PC-3 (cell line): Measurements from ENCODE around the gene PPFIA1. TPM values are rescaled to one million over a fixed set of nuclear protein-coding genes. Genes with fewer than 3 reads are reported as not detected.

Experiments used
- ATAC-seq: fragments of 200-7000 bp; cut with Tn5 transposase; 2 replicates; pipeline ENCODE4 v1.9.1; 2020; ENCODE audit warnings: mild to moderate bottlenecking, moderate library complexity
- BruUV-seq: library from RNA; stranded (reverse); fragments of 400-500 nt; replicated peaks from 2 replicates; lab custom pipeline; 2021; lab: Mats Ljungman, UMichigan
- CTCF ChIA-PET: fragments of 300-600 bp; sonication (Branson Sonifier 250); formaldehyde crosslinking; loops from one replicate; lab custom pipeline; 2022; ENCODE audit warnings: antibody characterized with exemption; lab: Charles Lee
- POLR2A ChIA-PET: fragments of 300-600 bp; sonication (Branson Sonifier 250); formaldehyde crosslinking; loops from one replicate; lab custom pipeline; 2022; ENCODE audit warnings: antibody characterized with exemption; ENCODE audit not compliant: unreplicated experiment; lab: Charles Lee
- DNase-seq: peaks from one replicate; pipeline ENCODE4 v3.0.0-alpha.2; 2015
- H2AFZ ChIP-seq: fragments of 300-600 bp; sonication (generic); 2 replicates; pipeline ENCODE4 v1.6.0; 2016; ENCODE audit warnings: antibody characterized with exemption, low read length
- H3F3A ChIP-seq: fragments of 300-600 bp; sonication (generic); one replicate; pipeline ENCODE4 v1.6.0; 2017; ENCODE audit warnings: antibody characterized with exemption, low read length, control low read depth, mild to moderate bottlenecking; ENCODE audit not compliant: unreplicated experiment
- H3K27ac ChIP-seq: fragments of 300-600 bp; sonication (generic); 2 replicates; pipeline ENCODE4 v1.5.1; 2016; ENCODE audit warnings: mild to moderate bottlenecking, low read length
- H3K27me3 ChIP-seq: fragments of 300-600 bp; sonication (generic); 2 replicates; pipeline ENCODE4 v1.6.1; 2016; ENCODE audit warnings: low read length, mixed read lengths
- H3K36me3 ChIP-seq: fragments of 300-600 bp; sonication (generic); 2 replicates; pipeline ENCODE4 v1.6.1; 2016; ENCODE audit warnings: low read depth, mixed run types, low read length, mixed read lengths
- H3K4me1 ChIP-seq: fragments of 300-600 bp; sonication (generic); 2 replicates; pipeline ENCODE4 v1.5.1; 2016; ENCODE audit warnings: low read length; ENCODE audit not compliant: insufficient read depth
- H3K4me2 ChIP-seq: fragments of 300-600 bp; sonication (generic); 2 replicates; pipeline ENCODE4 v1.6.0; 2016; ENCODE audit warnings: low read length
- H3K4me3 ChIP-seq: fragments of 300-600 bp; sonication (generic); 2 replicates; pipeline ENCODE4 v1.5.1; 2016; ENCODE audit warnings: mild to moderate bottlenecking, low read length, mixed read lengths
- H3K79me2 ChIP-seq: fragments of 300-600 bp; sonication (generic); 2 replicates; pipeline ENCODE4 v1.6.1; 2017; ENCODE audit warnings: low read length, mixed read lengths
- H3K9ac ChIP-seq: fragments of 300-600 bp; sonication (generic); 2 replicates; pipeline ENCODE4 v1.6.0; 2016; ENCODE audit warnings: mild to moderate bottlenecking, low read length
- H3K9me2 ChIP-seq: fragments of 300-600 bp; sonication (generic); replicated peaks from 2 replicates; pipeline ENCODE4 v1.6.1; 2016; ENCODE audit warnings: mixed run types, low read length, mixed read lengths
- H3K9me3 ChIP-seq: fragments of 300-600 bp; sonication (generic); 2 replicates; pipeline ENCODE4 v1.6.1; 2016; ENCODE audit warnings: low read length, mixed read lengths
- H4K20me1 ChIP-seq: fragments of 300-600 bp; sonication (generic); 2 replicates; pipeline ENCODE4 v1.6.1; 2016; ENCODE audit warnings: low read length, mixed read lengths
- EZH2 ChIP-seq: fragments of 300-600 bp; sonication (generic); IDR thresholded peaks from one replicate; pipeline ENCODE4 v1.6.1; 2017; ENCODE audit warnings: antibody characterized with exemption, mild to moderate bottlenecking, low read length; ENCODE audit not compliant: unreplicated experiment
- EZH2phosphoT487 ChIP-seq: fragments of 300-600 bp; sonication (generic); IDR thresholded peaks from 2 replicates; pipeline ENCODE4 v1.6.1; 2018; ENCODE audit warnings: mild to moderate bottlenecking, antibody characterized with exemption, low read length, borderline replicate concordance
- intact Hi-C: fragments of 100-400 bp; cut with micrococcal nuclease; formaldehyde crosslinking; loops from 2 replicates; pipeline ENCODE4 v1.9.0; 2023
- total RNA-seq: library from RNA; depleted of rRNA; stranded (reverse); fragments of >200 nt; gene quantifications from 2 replicates; pipeline ENCODE4 v1.2.3, GENCODE V29; 2014
- TF ChIP-seq, protein P1 (sequence below): fragments of 300-600 bp; sonication (generic); conservative IDR thresholded peaks from 2 replicates; pipeline ENCODE4 v1.5.1; 2017; ENCODE audit warnings: antibody characterized with exemption, low read depth, mild to moderate bottlenecking, low read length

The PPFIA1 gene
- total RNA-seq, 1 experiment from 2014 or later: 57.5 TPM

DNA sequence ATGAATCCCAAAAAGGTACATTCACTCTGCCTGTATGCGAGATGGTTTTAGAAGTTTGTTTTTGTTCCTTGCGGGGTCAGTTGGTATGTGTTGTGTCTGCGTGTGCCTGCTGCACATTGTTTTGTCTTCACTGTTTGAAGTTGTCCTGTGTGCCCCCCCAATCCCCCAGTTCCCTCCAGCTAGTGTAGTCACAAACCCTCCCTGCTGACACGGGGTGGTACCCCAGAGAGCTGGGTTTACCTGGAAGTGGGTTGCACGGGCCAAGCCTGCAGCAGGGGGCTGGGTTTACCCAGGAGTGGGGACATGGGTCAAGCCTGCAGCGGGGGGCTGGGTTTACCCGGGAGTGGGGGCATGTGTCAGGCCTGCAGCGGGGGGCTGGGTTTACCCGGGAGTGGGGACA is 150.0 kb downstream of the PPFIA1 start:
- Histone ChIP-seq H3K4me1 (peaks cover 4% of the 10 kb centered on the region; the same call in 1 of the 2 replicates), H3K27ac (no peak overlapping the region)

DNA sequence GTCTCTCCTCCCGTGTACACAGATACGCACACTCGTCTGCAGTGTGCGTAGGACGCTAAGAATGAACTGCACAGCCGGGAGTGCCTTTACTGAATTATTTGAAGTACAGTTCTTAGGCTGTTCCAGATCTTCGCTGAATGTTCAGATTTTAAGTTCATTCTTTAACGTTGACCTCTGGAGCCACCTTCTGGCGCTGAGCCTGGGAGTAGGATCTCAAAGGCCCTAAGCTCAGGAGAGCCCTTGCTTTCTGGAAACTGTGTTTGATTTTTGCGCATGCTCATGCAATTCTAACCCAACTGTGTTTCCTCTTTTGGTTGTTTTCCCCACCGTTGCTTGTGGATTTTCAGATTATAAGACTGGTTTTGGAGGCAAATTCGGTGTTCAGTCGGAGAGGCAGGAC is 150.6 kb downstream of the PPFIA1 start:
- Histone ChIP-seq H3K36me3 (peaks cover 79% of the 10 kb centered on the region), H4K20me1 (peaks cover 10% of the 10 kb centered on the region; the same call in 1 of the 2 replicates), H3K4me1 (peaks cover 4% of the 10 kb centered on the region; the same call in 1 of the 2 replicates), H3K9ac (no peak overlapping the region), H3F3A (no peaks in the 10 kb centered on the region), H3K9me2 (no peaks in the 10 kb centered on the region), H3K79me2 (no peaks in the 10 kb centered on the region), H3K4me3 (no peak overlapping the region), H3K9me3 (no peaks in the 10 kb centered on the region), H3K27me3 (no peaks in the 10 kb centered on the region), H3K27ac (no peak overlapping the region), H3K4me2 (no peak overlapping the region), H2AFZ (no peak overlapping the region)
- ChIA-PET CTCF (no interaction called here), POLR2A (no interaction called here)
- TF ChIP-seq EZH2phosphoT487 (no peak), EZH2 (no peak)
- TF ChIP-seq, protein P1, sequence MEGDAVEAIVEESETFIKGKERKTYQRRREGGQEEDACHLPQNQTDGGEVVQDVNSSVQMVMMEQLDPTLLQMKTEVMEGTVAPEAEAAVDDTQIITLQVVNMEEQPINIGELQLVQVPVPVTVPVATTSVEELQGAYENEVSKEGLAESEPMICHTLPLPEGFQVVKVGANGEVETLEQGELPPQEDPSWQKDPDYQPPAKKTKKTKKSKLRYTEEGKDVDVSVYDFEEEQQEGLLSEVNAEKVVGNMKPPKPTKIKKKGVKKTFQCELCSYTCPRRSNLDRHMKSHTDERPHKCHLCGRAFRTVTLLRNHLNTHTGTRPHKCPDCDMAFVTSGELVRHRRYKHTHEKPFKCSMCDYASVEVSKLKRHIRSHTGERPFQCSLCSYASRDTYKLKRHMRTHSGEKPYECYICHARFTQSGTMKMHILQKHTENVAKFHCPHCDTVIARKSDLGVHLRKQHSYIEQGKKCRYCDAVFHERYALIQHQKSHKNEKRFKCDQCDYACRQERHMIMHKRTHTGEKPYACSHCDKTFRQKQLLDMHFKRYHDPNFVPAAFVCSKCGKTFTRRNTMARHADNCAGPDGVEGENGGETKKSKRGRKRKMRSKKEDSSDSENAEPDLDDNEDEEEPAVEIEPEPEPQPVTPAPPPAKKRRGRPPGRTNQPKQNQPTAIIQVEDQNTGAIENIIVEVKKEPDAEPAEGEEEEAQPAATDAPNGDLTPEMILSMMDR: no peak
- intact Hi-C loops: no loop called here
- no TSS peak for BruUV-seq
- no peak for DNase-seq
- no peak for ATAC-seq

More for the DNA sequence above, 150.0 kb downstream of the PPFIA1 start:
- Histone ChIP-seq H3K36me3 (peaks cover 81% of the 10 kb centered on the region), H3K9me2 (no peaks in the 10 kb centered on the region), H3K4me3 (no peak overlapping the region), H3K4me2 (no peak overlapping the region), H3K27me3 (no peaks in the 10 kb centered on the region), H3K79me2 (no peaks in the 10 kb centered on the region), H4K20me1 (peaks cover 10% of the 10 kb centered on the region; the same call in 1 of the 2 replicates), H3K9me3 (no peaks in the 10 kb centered on the region), H3K9ac (no peak overlapping the region), H2AFZ (no peak overlapping the region), H3F3A (no peaks in the 10 kb centered on the region)
- CTCF ChIA-PET: no interaction called here
- no TSS peak for BruUV-seq
- DNase-seq (no peak), ATAC-seq (no peak)
- POLR2A ChIA-PET: no interaction called here
- no peak for TF ChIP-seq EZH2
- no peak for TF ChIP-seq EZH2phosphoT487
- TF ChIP-seq, protein P1: no peak
- intact Hi-C loops: no loop called here

DNA sequence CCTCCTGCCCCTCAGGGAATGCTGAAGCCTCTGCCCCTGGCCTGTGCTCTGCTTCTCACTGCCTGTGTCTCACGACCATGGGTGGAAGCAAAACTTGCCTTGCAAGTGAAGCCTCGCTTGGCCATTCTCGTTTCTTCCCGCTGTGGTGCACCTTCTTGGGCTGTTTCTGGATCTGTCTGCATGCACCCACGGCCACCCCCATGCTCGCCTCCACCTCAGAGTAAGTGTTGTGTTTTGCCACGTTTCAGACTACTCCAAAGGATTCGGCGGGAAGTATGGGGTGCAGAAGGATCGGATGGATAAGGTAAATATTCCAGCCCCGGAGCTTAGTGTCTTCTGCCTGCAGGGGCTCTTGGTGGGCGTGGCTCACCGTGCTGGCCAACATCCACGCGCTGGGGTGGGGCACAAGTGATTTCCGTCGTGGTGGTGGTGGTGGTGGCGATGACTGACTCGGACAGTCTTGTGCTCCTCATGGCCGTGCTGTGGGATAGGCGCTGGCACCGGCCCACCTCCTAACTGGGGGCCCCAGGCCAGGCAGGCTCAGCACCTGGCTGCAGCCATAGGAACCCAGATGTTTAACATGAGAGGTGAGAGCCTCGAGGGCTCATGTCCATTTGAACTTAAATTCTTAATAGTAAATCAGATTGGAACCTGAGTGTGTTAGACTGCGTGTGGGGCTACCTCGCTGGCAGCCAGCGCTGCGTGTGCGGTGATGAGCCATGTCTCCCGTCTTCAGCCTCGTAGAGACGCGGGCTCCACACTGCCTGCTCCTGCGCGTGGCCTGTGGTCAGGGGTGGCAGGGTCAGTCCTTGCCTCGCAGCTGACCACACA is 152.4 kb downstream of the PPFIA1 start:
- Histone ChIP-seq H3K9me2 (no peaks in the 10 kb centered on the region), H3K9ac (no peak overlapping the region), H3K4me3 (no peak overlapping the region), H3K27me3 (no peaks in the 10 kb centered on the region), H4K20me1 (peaks cover 10% of the 10 kb centered on the region; the same call in 1 of the 2 replicates), H3K9me3 (no peaks in the 10 kb centered on the region), H3K4me2 (no peak overlapping the region), H3K36me3 (peaks cover 72% of the 10 kb centered on the region), H3K4me1 (peaks cover 4% of the 10 kb centered on the region; the same call in 1 of the 2 replicates), H3K79me2 (no peaks in the 10 kb centered on the region), H2AFZ (no peak overlapping the region), H3K27ac (no peak overlapping the region), H3F3A (no peaks in the 10 kb centered on the region)
- TF ChIP-seq EZH2: no peak
- POLR2A ChIA-PET: no interaction called here
- CTCF ChIA-PET: no interaction called here
- intact Hi-C loops: no loop called here
- DNase-seq (no peak), ATAC-seq (no peak)
- no TSS peak for BruUV-seq
